ENCODE data around the gene FMN2. TPM values are rescaled to one million over a fixed set of nuclear protein-coding genes. Genes with fewer than 3 reads are reported as not detected.

FMN2 gene
- total RNA-seq, 3 donors from 2014 or later (not counting 1 experiment from before 2014, with no cell fraction given), result not detected

DNA sequence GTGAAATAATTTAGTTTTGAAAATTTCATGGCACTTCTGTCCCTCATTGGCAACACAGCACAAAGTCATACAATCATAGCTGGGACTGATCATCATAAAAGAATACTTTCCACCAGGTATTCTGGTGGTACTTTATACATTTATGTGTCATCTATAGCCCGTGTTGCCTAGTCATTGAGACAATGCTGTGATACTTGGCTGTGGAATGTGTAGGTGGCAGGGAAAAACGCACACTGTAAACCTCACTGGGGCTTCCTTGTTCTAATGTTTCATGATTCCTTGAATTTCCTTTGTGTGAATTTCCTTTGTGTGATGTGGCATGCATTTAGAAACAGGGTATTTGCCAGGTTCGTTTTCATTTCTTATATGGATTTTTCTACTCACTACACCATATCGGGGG lies 118.3 kb downstream of the FMN2 start:
- Histone ChIP-seq H3K36me3 (ENCODE audit: control insufficient read depth, insufficient read depth, low read length) (no peaks in the 10 kb centered on the region), H3K27me3 (ENCODE audit: control insufficient read depth, insufficient read depth, low read length) (no peaks in the 10 kb centered on the region), H3K27ac (ENCODE audit: low read length) (no peak overlapping the region), H3K4me1 (ENCODE audit: control insufficient read depth, insufficient read depth, low read length) (no peaks in the 10 kb centered on the region), H3K9me3 (ENCODE audit: control insufficient read depth, insufficient read depth, low read length) (no peaks in the 10 kb centered on the region), H3K4me3 (ENCODE audit: low read length) (no peak overlapping the region)
- TF ChIP-seq, protein P1, sequence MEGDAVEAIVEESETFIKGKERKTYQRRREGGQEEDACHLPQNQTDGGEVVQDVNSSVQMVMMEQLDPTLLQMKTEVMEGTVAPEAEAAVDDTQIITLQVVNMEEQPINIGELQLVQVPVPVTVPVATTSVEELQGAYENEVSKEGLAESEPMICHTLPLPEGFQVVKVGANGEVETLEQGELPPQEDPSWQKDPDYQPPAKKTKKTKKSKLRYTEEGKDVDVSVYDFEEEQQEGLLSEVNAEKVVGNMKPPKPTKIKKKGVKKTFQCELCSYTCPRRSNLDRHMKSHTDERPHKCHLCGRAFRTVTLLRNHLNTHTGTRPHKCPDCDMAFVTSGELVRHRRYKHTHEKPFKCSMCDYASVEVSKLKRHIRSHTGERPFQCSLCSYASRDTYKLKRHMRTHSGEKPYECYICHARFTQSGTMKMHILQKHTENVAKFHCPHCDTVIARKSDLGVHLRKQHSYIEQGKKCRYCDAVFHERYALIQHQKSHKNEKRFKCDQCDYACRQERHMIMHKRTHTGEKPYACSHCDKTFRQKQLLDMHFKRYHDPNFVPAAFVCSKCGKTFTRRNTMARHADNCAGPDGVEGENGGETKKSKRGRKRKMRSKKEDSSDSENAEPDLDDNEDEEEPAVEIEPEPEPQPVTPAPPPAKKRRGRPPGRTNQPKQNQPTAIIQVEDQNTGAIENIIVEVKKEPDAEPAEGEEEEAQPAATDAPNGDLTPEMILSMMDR (IDR thresholded peaks at IDR 0.05), result no peak
- Mint-ChIP-seq H3K4me3 (no peak overlapping the region), H3K36me3 (no peaks in the 10 kb centered on the region), H3K4me1 (no peaks in the 10 kb centered on the region), H3K27ac (no peak overlapping the region), H3K9me3 (no peaks in the 10 kb centered on the region), H3K27me3 (ENCODE audit: low read depth in 2 of 2) (no peaks in the 10 kb centered on the region)
- no peak for DNase-seq
- intact Hi-C loops (cut with micrococcal nuclease), result no loop called here
- WGBS (ENCODE audit: insufficient coverage), result 64% methylated on average over 2 of the region's 4 CpGs
- ATAC-seq, result no peak

GRCh38 chr1:240212556-240212955 lies 120.9 kb downstream of the FMN2 start:
- Mint-ChIP-seq H3K4me1 (no peaks in the 10 kb centered on the region), H3K27me3 (ENCODE audit: low read depth in 2 of 2) (no peaks in the 10 kb centered on the region), H3K9me3 (no peaks in the 10 kb centered on the region), H3K36me3 (no peaks in the 10 kb centered on the region), H3K27ac (no peak overlapping the region), H3K4me3 (no peak overlapping the region)
- Histone ChIP-seq H3K9me3 (ENCODE audit: control insufficient read depth, insufficient read depth, low read length) (no peaks in the 10 kb centered on the region), H3K4me1 (ENCODE audit: control insufficient read depth, insufficient read depth, low read length) (no peaks in the 10 kb centered on the region), H3K36me3 (ENCODE audit: control insufficient read depth, insufficient read depth, low read length) (no peaks in the 10 kb centered on the region), H3K27ac (ENCODE audit: low read length) (no peak overlapping the region), H3K27me3 (ENCODE audit: control insufficient read depth, insufficient read depth, low read length) (no peaks in the 10 kb centered on the region), H3K4me3 (ENCODE audit: low read length) (no peak overlapping the region)
- DNase-seq (no peak), ATAC-seq (no peak)
- TF ChIP-seq, protein P1 (IDR thresholded peaks at IDR 0.05), result no peak
- intact Hi-C loops (cut with micrococcal nuclease), result no loop called here
- 75% methylated on average over 5 of the region's 5 CpGs for WGBS (ENCODE audit: insufficient coverage)

DNA sequence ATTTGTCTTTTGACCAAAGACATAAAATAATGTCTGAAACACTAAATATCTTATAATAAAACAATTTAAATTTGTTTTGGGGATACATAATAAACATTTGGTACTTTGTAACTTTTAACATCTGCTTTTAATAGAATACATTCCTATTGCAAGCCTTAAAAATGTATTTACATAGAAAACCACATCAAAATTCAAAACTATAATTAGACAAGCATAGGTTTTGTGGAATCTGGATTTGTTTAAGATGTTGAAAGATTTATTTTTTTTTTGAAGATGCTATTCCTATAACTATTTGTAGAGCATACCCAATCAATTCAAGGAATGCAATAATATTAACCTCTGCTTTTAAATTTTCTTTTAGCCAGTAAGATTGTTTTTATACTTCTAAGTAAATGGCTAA lies 125.7 kb downstream of the FMN2 start:
- H3K4me3 ChIP-seq (ENCODE audit: low read length), result no peak overlapping the region
- no peaks in the 10 kb centered on the region for H3K36me3 ChIP-seq (ENCODE audit: control insufficient read depth, insufficient read depth, low read length)
- H3K9me3 Mint-ChIP-seq, result no peaks in the 10 kb centered on the region
- TF ChIP-seq, protein P1 (IDR thresholded peaks at IDR 0.05), result no peak
- no peaks in the 10 kb centered on the region for H3K36me3 Mint-ChIP-seq
- H3K9me3 ChIP-seq (ENCODE audit: control insufficient read depth, insufficient read depth, low read length), result no peaks in the 10 kb centered on the region
- no peak overlapping the region for H3K27ac Mint-ChIP-seq
- no peaks in the 10 kb centered on the region for H3K27me3 Mint-ChIP-seq (ENCODE audit: low read depth in 2 of 2)
- H3K4me1 ChIP-seq (ENCODE audit: control insufficient read depth, insufficient read depth, low read length), result no peaks in the 10 kb centered on the region
- no peaks in the 10 kb centered on the region for H3K27me3 ChIP-seq (ENCODE audit: control insufficient read depth, insufficient read depth, low read length)
- no peaks in the 10 kb centered on the region for H3K4me1 Mint-ChIP-seq
- H3K4me3 Mint-ChIP-seq, result no peak overlapping the region
- DNase-seq (no peak), ATAC-seq (no peak)
- intact Hi-C loops (cut with micrococcal nuclease), result no loop called here
- H3K27ac ChIP-seq (ENCODE audit: low read length), result no peak overlapping the region

DNA sequence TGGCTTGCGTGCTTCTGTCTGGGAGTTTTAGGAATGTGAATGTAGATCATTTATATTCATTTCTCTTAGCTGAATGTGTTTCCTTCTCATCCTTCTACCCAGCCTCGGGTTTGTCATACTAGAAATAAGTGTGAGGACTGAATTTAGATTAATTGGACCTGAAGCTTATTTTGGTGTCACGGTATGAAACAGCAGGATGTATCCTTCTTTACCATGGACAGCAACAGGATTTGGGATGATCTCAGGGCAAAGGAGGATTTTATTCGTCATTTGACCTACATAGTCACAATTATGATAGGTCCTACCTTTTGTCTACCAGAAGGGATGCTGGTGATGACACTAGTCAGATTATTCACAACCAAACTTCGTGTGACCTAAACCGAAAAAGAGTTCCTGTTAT lies 127.4 kb downstream of the FMN2 start:
- intact Hi-C loops (cut with micrococcal nuclease), result no loop called here
- H3K36me3 Mint-ChIP-seq, result no peaks in the 10 kb centered on the region
- Histone ChIP-seq H3K27me3 (ENCODE audit: control insufficient read depth, insufficient read depth, low read length) (no peaks in the 10 kb centered on the region), H3K27ac (ENCODE audit: low read length) (no peak overlapping the region), H3K4me1 (ENCODE audit: control insufficient read depth, insufficient read depth, low read length) (no peaks in the 10 kb centered on the region), H3K9me3 (ENCODE audit: control insufficient read depth, insufficient read depth, low read length) (no peaks in the 10 kb centered on the region), H3K4me3 (ENCODE audit: low read length) (no peak overlapping the region), H3K36me3 (ENCODE audit: control insufficient read depth, insufficient read depth, low read length) (no peaks in the 10 kb centered on the region)
- 87% methylated on average over 2 of the region's 6 CpGs for WGBS (ENCODE audit: insufficient coverage)
- ATAC-seq, result no peak
- TF ChIP-seq, protein P1 (IDR thresholded peaks at IDR 0.05), result no peak
- DNase-seq, result no peak
- no peaks in the 10 kb centered on the region for H3K4me1 Mint-ChIP-seq
- no peaks in the 10 kb centered on the region for H3K27me3 Mint-ChIP-seq (ENCODE audit: low read depth in 2 of 2)
- no peak overlapping the region for H3K27ac Mint-ChIP-seq
- peaks cover 3 to 5% of the 10 kb centered on the region in 2 donors for H3K9me3 Mint-ChIP-seq
- H3K4me3 Mint-ChIP-seq, result no peak overlapping the region
